SK-N-SH (cell line): ENCODE results near the gene MLST8. TPM values are rescaled to one million over a fixed set of nuclear protein-coding genes. Genes with fewer than 3 reads are reported as not detected.

Experiments used
- CTCF ChIA-PET: fragments of 300-600, 350-600 bp; formaldehyde crosslinking; extraction: SDS; loops from one replicate; lab custom pipeline; 2021; lab: Yijun Ruan, JAX
- POLR2A ChIA-PET: fragments of 350-600 bp; sonication (Branson Sonifier 250); formaldehyde crosslinking; extraction: SDS; loops from one replicate; lab custom pipeline; 2020; ENCODE audit warnings: antibody characterized with exemption, inconsistent platforms; lab: Yijun Ruan, JAX
- DNase-seq: peaks from one replicate; pipeline ENCODE4 v3.0.0; 2012
- H2AFZ ChIP-seq: fragments of 200-600 bp; sonication (generic); 2 replicates; pipeline ENCODE4 v1.8.1; 2016; ENCODE audit warnings: antibody characterized with exemption, mild to moderate bottlenecking, low read depth
- H3F3A ChIP-seq: fragments of 200-600 bp; sonication (generic); replicated peaks from 2 replicates; pipeline ENCODE3; 2016; ENCODE audit warnings: antibody characterized with exemption, mild to moderate bottlenecking; ENCODE audit not compliant: insufficient read depth
- H3K27ac ChIP-seq, 2 experiments: fragments of 200-500 bp in 1 of 2; fragments of 200-600 bp in 1 of 2; sonication (Bioruptor generic) in 1 of 2; sonication (generic), shearing (Covaris generic) in 1 of 2; 2 replicates each; pipeline versions ENCODE4 v1.5.1 to v1.6.1; 2014 to 2016; ENCODE audit warnings: low read depth in 2 of 2, inconsistent platforms in 1 of 2, low read length in 1 of 2, mild to moderate bottlenecking in 1 of 2, mixed read lengths in 1 of 2
- H3K27me3 ChIP-seq: fragments of 200-600 bp; sonication (generic), shearing (Covaris generic); 2 replicates; pipeline ENCODE4 v1.6.1; 2016; ENCODE audit warnings: mixed run types; ENCODE audit not compliant: insufficient read depth
- H3K36me3 ChIP-seq, 2 experiments: fragments of 200-500 bp in 1 of 2; fragments of 200-600 bp in 1 of 2; sonication (Bioruptor generic) in 1 of 2; sonication (generic) in 1 of 2; replicated peaks in 1 of 2; 2 replicates each; pipeline versions ENCODE3 to v1.5.1; 2014 to 2016; ENCODE audit warnings: low read length in 1 of 2, mild to moderate bottlenecking in 1 of 2; ENCODE audit not compliant: insufficient read depth in 2 of 2, control insufficient read depth in 1 of 2
- H3K4me1 ChIP-seq, 2 experiments: fragments of 200-500 bp in 1 of 2; fragments of 200-600 bp in 1 of 2; sonication (Bioruptor generic) in 1 of 2; sonication (generic), shearing (Covaris generic) in 1 of 2; 2 replicates each; pipeline versions ENCODE4 v1.5.1 to v1.6.1; 2014 to 2016; ENCODE audit warnings: low read depth in 1 of 2, low read length in 1 of 2, mixed run types in 1 of 2; ENCODE audit not compliant: insufficient read depth in 2 of 2, control insufficient read depth in 1 of 2
- H3K4me2 ChIP-seq: fragments of 200-600 bp; sonication (generic), shearing (Covaris generic); 2 replicates; pipeline ENCODE4 v1.6.1; 2017; ENCODE audit warnings: mixed run types
- H3K4me3 ChIP-seq, 2 experiments: fragments of 200-500 bp in 1 of 2; fragments of 200-600 bp in 1 of 2; sonication (Bioruptor generic) in 1 of 2; sonication (generic), shearing (Covaris generic) in 1 of 2; 2 replicates each; pipeline versions ENCODE4 v1.5.1 to v1.8.1; 2014 to 2016; ENCODE audit warnings: low read depth in 2 of 2, inconsistent platforms in 1 of 2, low read length in 1 of 2, mild to moderate bottlenecking in 1 of 2, mixed read lengths in 1 of 2, moderate library complexity in 1 of 2
- H3K79me2 ChIP-seq: fragments of 200-600 bp; sonication (generic); 2 replicates; pipeline ENCODE4 v1.8.1; 2017; ENCODE audit warnings: mild to moderate bottlenecking; ENCODE audit not compliant: insufficient read depth
- H3K9ac ChIP-seq: fragments of 200-600 bp; sonication (generic); 2 replicates; pipeline ENCODE4 v1.6.1; 2017; ENCODE audit warnings: mixed run types
- H3K9me2 ChIP-seq: fragments of 200-600 bp; sonication (generic); 2 replicates; pipeline ENCODE4 v1.6.1; 2017; ENCODE audit warnings: mixed run types
- H3K9me3 ChIP-seq: fragments of 200-600 bp; sonication (generic); 2 replicates; pipeline ENCODE4 v1.6.1; 2017; ENCODE audit warnings: mixed run types, mild to moderate bottlenecking, moderate library complexity
- H4K20me1 ChIP-seq: fragments of 200-600 bp; sonication (generic); 2 replicates; pipeline ENCODE4 v1.6.1; 2017; ENCODE audit warnings: mild to moderate bottlenecking, mixed run types; ENCODE audit not compliant: insufficient read depth
- CHD2 ChIP-seq: fragments of 150-350 bp; IDR thresholded peaks from 2 replicates; pipeline ENCODE4 v1.6.1; 2018; ENCODE audit warnings: low read length; ENCODE audit not compliant: partially characterized antibody
- EZH2phosphoT487 ChIP-seq: fragments of 200-600 bp; sonication (generic); IDR thresholded peaks from 2 replicates; pipeline ENCODE4 v1.6.1; 2017; ENCODE audit warnings: low read depth, mixed run types, mild to moderate bottlenecking, antibody characterized with exemption, moderate library complexity, borderline replicate concordance
- FOSL2 ChIP-seq: IDR thresholded peaks from 2 replicates; pipeline ENCODE4 v1.4.0; 2012; ENCODE audit warnings: low read depth, mild to moderate bottlenecking, moderate library complexity, borderline replicate concordance
- FOXJ3 ChIP-seq: sonication (generic); formaldehyde crosslinking; IDR thresholded peaks from 2 replicates; pipeline ENCODE4 v1.5.1; 2020; ENCODE audit warnings: mild to moderate bottlenecking, missing genetic modification reagents
- GABPA ChIP-seq: IDR thresholded peaks from 2 replicates; pipeline ENCODE4 v1.4.0; 2012; ENCODE audit warnings: low read depth, mild to moderate bottlenecking
- GATA2 ChIP-seq: sonication (generic); formaldehyde crosslinking; IDR thresholded peaks from 2 replicates; pipeline ENCODE4 v1.5.0; 2020; ENCODE audit warnings: mild to moderate bottlenecking, missing genetic modification reagents
- JUND ChIP-seq: IDR thresholded peaks from 2 replicates; pipeline ENCODE4 v1.4.0; 2012
- MEF2A ChIP-seq: IDR thresholded peaks from 2 replicates; pipeline ENCODE4 v1.4.0; 2012; ENCODE audit warnings: low read depth, borderline replicate concordance
- NRF1 ChIP-seq: IDR thresholded peaks from 2 replicates; pipeline ENCODE4 v1.6.1; 2012; ENCODE audit warnings: low read depth, mild to moderate bottlenecking, low read length
- RFX5 ChIP-seq: IDR thresholded peaks from 2 replicates; pipeline ENCODE4 v1.6.1; 2012; ENCODE audit warnings: mild to moderate bottlenecking, improper control_type of control experiment, low read length
- RXRA ChIP-seq: IDR thresholded peaks from 2 replicates; pipeline ENCODE4 v1.4.0; 2012; ENCODE audit warnings: low read depth, mild to moderate bottlenecking, borderline replicate concordance
- SIN3A ChIP-seq: IDR thresholded peaks from 2 replicates; pipeline ENCODE4 v1.6.1; 2012; ENCODE audit warnings: low read depth, mild to moderate bottlenecking, low read length, moderate library complexity, borderline replicate concordance
- SMC3 ChIP-seq: IDR thresholded peaks from 2 replicates; pipeline ENCODE4 v1.6.1; 2012; ENCODE audit warnings: low read depth, low read length, improper control_type of control experiment
- TEAD4 ChIP-seq: IDR thresholded peaks from 2 replicates; pipeline ENCODE4 v1.4.0; 2012; ENCODE audit warnings: mild to moderate bottlenecking, borderline replicate concordance; ENCODE audit not compliant: insufficient read depth
- WGBS: methylation state at CpG from one replicate; pipeline ENCODE4 v1.1.6; 2017; ENCODE audit warnings: low lambda C conversion rate; 5-methylcytosine and 5-hydroxymethylcytosine counted together
- polyA plus RNA-seq, 3 experiments: library from polyadenylated mRNA; depleted of rRNA; stranded (reverse); fragments of >200 nt; gene quantifications; 2 replicates each; pipeline ENCODE4 v1.2.3, GENCODE V29; 2012
- TF ChIP-seq, protein P1 (sequence below): IDR thresholded peaks from 2 replicates; pipeline ENCODE4 v1.6.1; 2012; ENCODE audit warnings: mild to moderate bottlenecking, low read depth, low read length, moderate library complexity
- TF ChIP-seq, protein P2 (sequence below): fragments of 150-350 bp; IDR thresholded peaks from 2 replicates; pipeline ENCODE4 v1.6.1; 2016; ENCODE audit warnings: mild to moderate bottlenecking, low read depth, low read length
- TF ChIP-seq, protein P3 (sequence below): IDR thresholded peaks from 2 replicates; pipeline ENCODE4; 2012
- TF ChIP-seq, protein P4 (sequence below): IDR thresholded peaks from 2 replicates; pipeline ENCODE4 v1.4.0; 2012; ENCODE audit warnings: low read depth, borderline replicate concordance
- TF ChIP-seq, protein P5 (sequence below): fragments of 200-600 bp; sonication (generic); IDR thresholded peaks from 2 replicates; pipeline ENCODE4 v1.6.1; 2017; ENCODE audit warnings: antibody characterized with exemption, mild to moderate bottlenecking, moderate library complexity

MLST8 gene
- polyA plus RNA-seq, 1 of the 3 experiments (the other 2 are of a cell fraction) = 85.4 TPM

DNA sequence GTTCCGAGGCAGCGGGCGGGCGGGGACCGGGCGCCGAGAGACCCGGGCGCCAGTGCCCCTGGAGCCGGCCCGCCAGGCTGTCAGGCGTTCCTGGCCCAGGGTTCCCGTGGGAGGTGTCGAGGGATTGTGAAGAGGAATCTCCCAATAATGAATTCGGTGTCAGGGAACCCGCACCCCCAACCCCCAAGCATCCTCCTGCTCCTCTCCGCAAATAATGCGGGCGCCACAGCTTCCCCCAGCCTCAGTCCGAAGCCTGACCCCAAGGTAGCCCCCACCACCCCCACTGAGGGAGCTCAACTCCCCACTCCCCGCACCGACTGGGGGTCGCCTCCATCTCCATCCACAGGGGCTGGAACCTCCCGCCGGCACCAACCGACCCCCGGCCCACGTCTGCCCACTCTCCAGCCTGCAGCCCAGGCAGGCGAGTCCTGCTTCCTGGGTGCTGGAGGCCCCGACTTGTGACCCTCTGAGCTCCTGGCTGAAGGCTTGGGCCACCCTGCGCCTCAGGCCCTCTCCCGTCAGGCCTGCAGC, 8.2 kb upstream of the MLST8 start:
- ChIA-PET POLR2A (no interaction called here), CTCF (interaction anchor here (0.9 to 3.6 kb wide), 3 partner anchors 13 to 55 kb away, joined by 3 to 19 read pairs (median 5); partner anchors contain the start of gene ECI1)
- no peak for DNase-seq
- no peaks in the 10 kb centered on the region for H3K27me3 ChIP-seq
- H3F3A ChIP-seq = no peaks in the 10 kb centered on the region
- H3K9ac ChIP-seq = no peak overlapping the region
- no peak overlapping the region for H3K4me2 ChIP-seq
- H3K4me3 ChIP-seq = peak overlapping the region in 1 of 2 experiments; percentile 33; a peak in 2 of 4 replicates
- H3K9me3 ChIP-seq = no peaks in the 10 kb centered on the region
- no peaks in the 10 kb centered on the region for H4K20me1 ChIP-seq
- H3K9me2 ChIP-seq = no peaks in the 10 kb centered on the region
- H3K4me1 ChIP-seq = peaks cover 0 to 18% of the 10 kb centered on the region in 2 experiments; a peak in 1 of 4 replicates
- no peak overlapping the region for H2AFZ ChIP-seq
- WGBS = 92% methylated on average over 13 of the region's 32 CpGs
- no peaks in the 10 kb centered on the region for H3K36me3 ChIP-seq
- H3K79me2 ChIP-seq = no peaks in the 10 kb centered on the region
- no peak overlapping the region for H3K27ac ChIP-seq
- TF ChIP-seq RXRA (no peak), FOSL2 (no peak)

DNA sequence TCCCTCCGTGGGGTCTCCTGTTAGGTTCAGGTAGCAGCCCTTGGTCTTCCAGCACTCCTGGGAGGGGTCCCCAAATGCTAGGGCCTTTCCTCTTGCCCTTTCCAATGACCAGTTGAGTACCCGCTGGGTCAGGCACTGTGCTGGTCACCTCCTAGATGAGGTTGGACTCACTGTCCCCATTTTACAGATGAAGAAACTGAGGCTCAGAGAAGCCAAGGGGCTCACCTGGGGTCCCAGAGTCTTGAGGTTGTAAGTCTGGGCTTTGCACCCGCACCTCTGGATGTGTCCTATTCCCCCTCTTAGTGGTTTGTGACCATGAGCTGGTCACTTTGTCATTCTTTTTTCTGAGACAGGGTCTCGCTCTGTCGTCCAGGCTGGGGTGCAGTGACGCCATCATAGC, 7.5 kb upstream of the MLST8 start:
- DNase-seq = no peak
- no peak overlapping the region for H3K9ac ChIP-seq
- WGBS = 74% methylated on average over 4 of the region's 6 CpGs
- no peaks in the 10 kb centered on the region for H3F3A ChIP-seq
- peaks cover 0 to 18% of the 10 kb centered on the region in 2 experiments; a peak in 1 of 4 replicates for H3K4me1 ChIP-seq
- no peak overlapping the region for H3K4me3 ChIP-seq
- H3K4me2 ChIP-seq = no peak overlapping the region
- no peak overlapping the region for H3K27ac ChIP-seq
- H3K36me3 ChIP-seq = no peaks in the 10 kb centered on the region
- ChIA-PET CTCF (interaction anchor here (0.9 to 1.9 kb wide), 4 partner anchors 27 to 54 kb away, joined by 3 to 5 read pairs (median 4); partner anchors contain the start of gene ECI1), POLR2A (no interaction called here)
- no peaks in the 10 kb centered on the region for H4K20me1 ChIP-seq
- H3K9me3 ChIP-seq = no peaks in the 10 kb centered on the region
- H3K9me2 ChIP-seq = no peaks in the 10 kb centered on the region
- H3K27me3 ChIP-seq = no peaks in the 10 kb centered on the region
- H2AFZ ChIP-seq = no peak overlapping the region
- H3K79me2 ChIP-seq = no peaks in the 10 kb centered on the region
- TF ChIP-seq, protein P1, sequence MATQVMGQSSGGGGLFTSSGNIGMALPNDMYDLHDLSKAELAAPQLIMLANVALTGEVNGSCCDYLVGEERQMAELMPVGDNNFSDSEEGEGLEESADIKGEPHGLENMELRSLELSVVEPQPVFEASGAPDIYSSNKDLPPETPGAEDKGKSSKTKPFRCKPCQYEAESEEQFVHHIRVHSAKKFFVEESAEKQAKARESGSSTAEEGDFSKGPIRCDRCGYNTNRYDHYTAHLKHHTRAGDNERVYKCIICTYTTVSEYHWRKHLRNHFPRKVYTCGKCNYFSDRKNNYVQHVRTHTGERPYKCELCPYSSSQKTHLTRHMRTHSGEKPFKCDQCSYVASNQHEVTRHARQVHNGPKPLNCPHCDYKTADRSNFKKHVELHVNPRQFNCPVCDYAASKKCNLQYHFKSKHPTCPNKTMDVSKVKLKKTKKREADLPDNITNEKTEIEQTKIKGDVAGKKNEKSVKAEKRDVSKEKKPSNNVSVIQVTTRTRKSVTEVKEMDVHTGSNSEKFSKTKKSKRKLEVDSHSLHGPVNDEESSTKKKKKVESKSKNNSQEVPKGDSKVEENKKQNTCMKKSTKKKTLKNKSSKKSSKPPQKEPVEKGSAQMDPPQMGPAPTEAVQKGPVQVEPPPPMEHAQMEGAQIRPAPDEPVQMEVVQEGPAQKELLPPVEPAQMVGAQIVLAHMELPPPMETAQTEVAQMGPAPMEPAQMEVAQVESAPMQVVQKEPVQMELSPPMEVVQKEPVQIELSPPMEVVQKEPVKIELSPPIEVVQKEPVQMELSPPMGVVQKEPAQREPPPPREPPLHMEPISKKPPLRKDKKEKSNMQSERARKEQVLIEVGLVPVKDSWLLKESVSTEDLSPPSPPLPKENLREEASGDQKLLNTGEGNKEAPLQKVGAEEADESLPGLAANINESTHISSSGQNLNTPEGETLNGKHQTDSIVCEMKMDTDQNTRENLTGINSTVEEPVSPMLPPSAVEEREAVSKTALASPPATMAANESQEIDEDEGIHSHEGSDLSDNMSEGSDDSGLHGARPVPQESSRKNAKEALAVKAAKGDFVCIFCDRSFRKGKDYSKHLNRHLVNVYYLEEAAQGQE = no peak
- TF ChIP-seq, protein P2, sequence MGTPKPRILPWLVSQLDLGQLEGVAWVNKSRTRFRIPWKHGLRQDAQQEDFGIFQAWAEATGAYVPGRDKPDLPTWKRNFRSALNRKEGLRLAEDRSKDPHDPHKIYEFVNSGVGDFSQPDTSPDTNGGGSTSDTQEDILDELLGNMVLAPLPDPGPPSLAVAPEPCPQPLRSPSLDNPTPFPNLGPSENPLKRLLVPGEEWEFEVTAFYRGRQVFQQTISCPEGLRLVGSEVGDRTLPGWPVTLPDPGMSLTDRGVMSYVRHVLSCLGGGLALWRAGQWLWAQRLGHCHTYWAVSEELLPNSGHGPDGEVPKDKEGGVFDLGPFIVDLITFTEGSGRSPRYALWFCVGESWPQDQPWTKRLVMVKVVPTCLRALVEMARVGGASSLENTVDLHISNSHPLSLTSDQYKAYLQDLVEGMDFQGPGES = no peak
- no peak for TF ChIP-seq MEF2A
- no peak for TF ChIP-seq SMC3
- no peak for TF ChIP-seq GATA2
- no peak for TF ChIP-seq SIN3A
- TF ChIP-seq FOSL2 = no peak
- no peak for TF ChIP-seq RFX5
- no peak for TF ChIP-seq GABPA
- no peak for TF ChIP-seq CHD2
- TF ChIP-seq, protein P3, sequence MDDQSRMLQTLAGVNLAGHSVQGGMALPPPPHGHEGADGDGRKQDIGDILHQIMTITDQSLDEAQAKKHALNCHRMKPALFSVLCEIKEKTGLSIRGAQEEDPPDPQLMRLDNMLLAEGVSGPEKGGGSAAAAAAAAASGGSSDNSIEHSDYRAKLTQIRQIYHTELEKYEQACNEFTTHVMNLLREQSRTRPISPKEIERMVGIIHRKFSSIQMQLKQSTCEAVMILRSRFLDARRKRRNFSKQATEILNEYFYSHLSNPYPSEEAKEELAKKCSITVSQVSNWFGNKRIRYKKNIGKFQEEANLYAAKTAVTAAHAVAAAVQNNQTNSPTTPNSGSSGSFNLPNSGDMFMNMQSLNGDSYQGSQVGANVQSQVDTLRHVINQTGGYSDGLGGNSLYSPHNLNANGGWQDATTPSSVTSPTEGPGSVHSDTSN = no peak
- TF ChIP-seq FOXJ3 (CRISPR knock-in tag) = no peak
- TF ChIP-seq EZH2phosphoT487 = no peak
- TF ChIP-seq, protein P4, sequence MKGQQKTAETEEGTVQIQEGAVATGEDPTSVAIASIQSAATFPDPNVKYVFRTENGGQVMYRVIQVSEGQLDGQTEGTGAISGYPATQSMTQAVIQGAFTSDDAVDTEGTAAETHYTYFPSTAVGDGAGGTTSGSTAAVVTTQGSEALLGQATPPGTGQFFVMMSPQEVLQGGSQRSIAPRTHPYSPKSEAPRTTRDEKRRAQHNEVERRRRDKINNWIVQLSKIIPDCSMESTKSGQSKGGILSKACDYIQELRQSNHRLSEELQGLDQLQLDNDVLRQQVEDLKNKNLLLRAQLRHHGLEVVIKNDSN = no peak
- no peak for TF ChIP-seq NRF1
- TF ChIP-seq TEAD4 = no peak
- TF ChIP-seq, protein P5, sequence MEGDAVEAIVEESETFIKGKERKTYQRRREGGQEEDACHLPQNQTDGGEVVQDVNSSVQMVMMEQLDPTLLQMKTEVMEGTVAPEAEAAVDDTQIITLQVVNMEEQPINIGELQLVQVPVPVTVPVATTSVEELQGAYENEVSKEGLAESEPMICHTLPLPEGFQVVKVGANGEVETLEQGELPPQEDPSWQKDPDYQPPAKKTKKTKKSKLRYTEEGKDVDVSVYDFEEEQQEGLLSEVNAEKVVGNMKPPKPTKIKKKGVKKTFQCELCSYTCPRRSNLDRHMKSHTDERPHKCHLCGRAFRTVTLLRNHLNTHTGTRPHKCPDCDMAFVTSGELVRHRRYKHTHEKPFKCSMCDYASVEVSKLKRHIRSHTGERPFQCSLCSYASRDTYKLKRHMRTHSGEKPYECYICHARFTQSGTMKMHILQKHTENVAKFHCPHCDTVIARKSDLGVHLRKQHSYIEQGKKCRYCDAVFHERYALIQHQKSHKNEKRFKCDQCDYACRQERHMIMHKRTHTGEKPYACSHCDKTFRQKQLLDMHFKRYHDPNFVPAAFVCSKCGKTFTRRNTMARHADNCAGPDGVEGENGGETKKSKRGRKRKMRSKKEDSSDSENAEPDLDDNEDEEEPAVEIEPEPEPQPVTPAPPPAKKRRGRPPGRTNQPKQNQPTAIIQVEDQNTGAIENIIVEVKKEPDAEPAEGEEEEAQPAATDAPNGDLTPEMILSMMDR = no peak
- no peak for TF ChIP-seq JUND
